ENCODE results near the gene EIF4B.

Gene EIF4B

DNA sequence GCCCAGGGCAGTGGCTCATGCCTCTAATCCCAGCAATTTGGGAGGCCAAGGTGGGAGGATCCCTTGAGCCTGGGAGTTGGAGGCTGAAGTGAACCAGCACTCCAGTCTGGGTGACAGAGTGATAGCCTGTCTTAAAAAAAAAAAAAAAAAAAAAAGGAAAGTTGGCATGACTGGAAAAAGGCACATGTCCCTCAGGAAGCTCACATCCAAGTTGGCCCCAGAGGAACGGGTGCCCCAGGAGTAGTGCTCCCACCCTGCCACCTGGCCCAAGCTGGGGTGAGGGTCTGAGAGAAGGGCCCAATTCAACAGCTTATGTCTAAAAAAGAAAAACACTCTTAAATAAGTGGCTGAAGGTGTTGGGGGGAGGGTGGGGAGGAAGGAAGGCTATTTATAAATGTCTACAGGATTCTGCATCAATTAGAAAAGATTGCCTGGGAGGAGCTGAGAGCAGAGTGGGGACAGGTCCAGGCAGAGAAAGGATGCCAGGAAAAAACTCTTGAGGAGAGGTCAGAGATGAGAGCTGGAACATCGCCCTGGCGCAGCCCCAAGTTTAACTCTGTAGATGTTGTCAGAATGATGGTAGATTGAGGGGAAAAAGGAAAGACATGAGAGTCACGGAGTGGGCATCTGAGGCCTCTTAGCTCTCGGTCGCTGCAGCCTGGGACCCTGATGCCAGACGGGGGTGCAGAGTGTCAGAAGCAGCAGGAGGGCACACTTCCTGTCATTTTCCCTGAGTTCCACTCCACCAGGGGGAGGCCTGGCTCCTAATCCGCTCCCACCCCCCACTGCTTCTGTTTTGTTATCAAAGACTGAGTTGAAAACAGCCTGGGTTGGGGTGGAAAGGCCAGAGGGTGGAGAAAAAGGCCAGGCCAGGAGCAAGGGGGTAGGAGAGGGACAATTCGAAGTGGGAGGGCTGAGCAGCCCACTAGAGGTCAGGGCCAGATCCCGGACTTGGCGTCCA is 65.6 kb downstream of the EIF4B start:
- no peak for DNase-seq

- DNase-seq, result no peak
Measured at GRCh38 chr12:53073881-53074280, 67.6 kb downstream of the EIF4B start.

DNA sequence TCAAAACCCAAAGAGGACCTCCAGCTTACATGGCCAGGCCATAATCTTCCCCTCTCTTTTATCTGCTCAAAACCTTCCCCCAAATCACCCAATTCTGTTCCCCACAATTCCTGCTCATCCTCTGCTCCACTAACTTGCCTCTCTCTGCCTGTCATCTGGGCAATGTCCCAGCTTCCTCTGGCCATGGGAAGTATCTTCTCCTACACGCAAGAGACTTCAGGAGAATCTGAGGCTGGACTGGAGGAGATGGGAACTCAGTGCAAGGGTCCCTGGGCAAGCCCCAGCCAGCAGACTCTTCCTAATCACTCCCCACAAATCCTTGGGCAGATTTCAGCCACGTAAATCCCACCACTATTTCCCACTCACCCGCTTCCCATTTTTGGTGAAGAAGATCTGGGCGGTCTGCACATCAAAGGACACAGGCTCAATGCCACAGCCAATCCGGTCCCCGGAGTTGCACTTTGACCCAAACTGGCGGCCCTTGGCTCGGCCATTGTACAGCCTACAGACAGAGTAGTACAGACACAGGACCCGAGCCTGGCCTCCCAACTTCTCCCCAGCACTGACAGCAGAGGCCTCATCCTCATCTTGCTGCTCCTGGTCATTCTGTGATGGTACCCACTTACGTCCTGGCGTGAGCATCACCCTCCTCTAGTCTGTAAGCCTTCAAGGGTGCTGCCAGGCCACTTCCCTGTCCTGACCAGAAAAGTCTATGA is 68.2 kb downstream of the EIF4B start:
- DNase-seq, result no peak

DNA sequence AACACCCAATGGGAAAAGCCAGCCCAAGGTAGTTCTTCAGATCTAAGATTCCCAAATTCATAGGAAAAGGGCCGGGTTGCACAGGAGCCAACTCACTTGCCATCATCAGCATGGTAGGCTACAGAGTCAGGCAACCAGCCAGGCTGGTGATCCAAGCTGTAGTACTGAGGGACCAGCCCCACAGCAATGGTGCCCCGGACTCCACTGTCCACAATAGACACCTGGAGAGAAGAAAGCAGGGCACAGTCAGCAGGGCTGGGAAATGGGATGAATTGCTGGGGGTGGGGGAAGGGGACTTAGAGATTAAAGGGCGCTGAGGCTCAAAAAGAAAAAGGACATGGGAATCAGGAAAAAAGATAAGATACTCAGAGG is 68.7 kb downstream of the EIF4B start:
- no peak for DNase-seq

- no peak for DNase-seq
Measured at GRCh38 chr12:53076461-53076860, 70.2 kb downstream of the EIF4B start.

- no peak for DNase-seq
Measured at GRCh38 chr12:53077030-53077429, 70.8 kb downstream of the EIF4B start.

- peak in 2 of 4 experiments; percentile 52 to 54 for DNase-seq
Measured at GRCh38 chr12:53078425-53079225, 72.4 kb downstream of the EIF4B start.

- peak; percentile 92 to 95 (median 94) for DNase-seq
Measured at GRCh38 chr12:53079226-53080117, 73.2 kb downstream of the EIF4B start, which contains the start of gene SPRYD3. TSS of gene SPRYD3 (minus strand) at chr12:53079390. CDS start at chr12:53079333, 57 bp downstream.

DNA sequence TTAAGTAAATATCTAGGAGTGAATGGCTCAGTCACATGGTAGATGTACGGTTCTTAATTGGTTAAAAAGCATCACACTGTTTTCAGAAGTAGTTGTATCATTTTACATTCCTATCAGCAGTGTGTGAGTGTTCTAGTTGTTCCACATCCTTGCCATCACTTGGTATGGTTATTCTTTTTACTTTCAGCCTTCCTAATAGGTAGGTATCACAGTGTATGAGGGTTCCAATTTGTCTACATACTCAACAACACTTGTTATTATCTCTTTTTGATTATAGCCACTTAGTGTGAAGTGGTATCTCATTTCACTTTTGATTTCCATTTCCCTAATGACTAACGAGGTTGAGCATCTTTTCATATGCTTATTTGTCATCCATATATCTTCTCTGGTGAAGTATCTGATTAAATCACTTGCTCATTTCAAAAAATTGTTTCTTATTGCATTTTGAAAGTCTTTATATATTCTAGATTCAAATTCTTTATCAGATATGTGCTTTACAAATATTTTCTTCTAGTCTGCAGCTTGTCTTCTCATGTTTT is 76.5 kb downstream of the EIF4B start:
- DNase-seq, result no peak

- DNase-seq, result no peak
Measured at GRCh38 chr12:53086361-53086760, 80.1 kb downstream of the EIF4B start.

GRCh38 chr12:53090105-53090504 is 83.8 kb downstream of the EIF4B start:
- DNase-seq, result no peak

DNA sequence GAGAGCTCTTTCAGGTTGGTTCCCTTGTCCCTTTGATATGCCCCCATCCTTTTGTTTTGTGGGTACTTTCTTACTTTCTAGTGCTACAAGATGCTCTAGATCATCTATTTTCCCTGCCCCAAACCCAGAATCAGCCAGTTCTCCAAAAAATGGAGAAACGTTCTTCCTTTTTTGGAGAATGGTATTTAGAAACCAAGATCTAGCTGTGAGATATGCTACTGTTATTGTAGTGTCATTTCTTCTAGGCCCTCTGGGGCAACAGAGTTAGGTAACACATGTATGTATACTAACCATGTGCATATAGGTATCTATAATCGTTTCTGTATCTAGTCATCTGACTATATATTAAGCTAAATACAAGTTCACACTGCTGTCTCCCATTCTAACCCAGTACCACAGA is 84.3 kb downstream of the EIF4B start:
- DNase-seq, result no peak

DNA sequence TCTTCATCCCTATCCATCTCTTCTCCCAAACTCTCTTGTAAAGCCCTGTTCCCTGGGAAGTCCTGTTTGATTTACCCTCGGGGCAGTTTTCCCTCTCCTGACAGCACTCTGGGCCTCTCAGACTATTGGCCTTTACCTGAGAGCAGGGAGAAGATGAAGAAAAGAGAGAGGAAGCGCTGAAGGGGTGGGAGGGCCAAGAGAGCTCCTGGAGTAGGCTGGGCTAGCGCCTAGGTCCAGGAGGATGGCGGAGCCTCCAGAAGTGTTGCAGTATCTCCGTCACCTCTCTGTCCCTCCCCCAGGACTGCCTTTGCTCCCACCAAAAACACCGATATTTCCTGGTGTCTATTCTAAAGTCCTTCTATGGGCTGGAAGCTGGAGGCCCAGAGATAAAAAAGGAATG is 85.5 kb downstream of the EIF4B start:
- DNase-seq, result no peak

All from activated naive CD4-positive, alpha-beta T cell (primary cell).